IPS-18c (cell line): Measurements from ENCODE around the gene SNRPA.

Experiments used
- H3K4me3 ChIP-seq: 2 replicates; pipeline ENCODE4 v1.7.0; 2013; ENCODE audit warnings: low read depth, mild to moderate bottlenecking, low read length, moderate library complexity; ENCODE audit not compliant: insufficient read depth
- H3K9me3 ChIP-seq: one replicate; pipeline ENCODE4 v1.6.1; 2013; ENCODE audit warnings: mild to moderate bottlenecking, low read length, moderate library complexity; ENCODE audit not compliant: control insufficient read depth, insufficient read depth

Gene SNRPA

DNA sequence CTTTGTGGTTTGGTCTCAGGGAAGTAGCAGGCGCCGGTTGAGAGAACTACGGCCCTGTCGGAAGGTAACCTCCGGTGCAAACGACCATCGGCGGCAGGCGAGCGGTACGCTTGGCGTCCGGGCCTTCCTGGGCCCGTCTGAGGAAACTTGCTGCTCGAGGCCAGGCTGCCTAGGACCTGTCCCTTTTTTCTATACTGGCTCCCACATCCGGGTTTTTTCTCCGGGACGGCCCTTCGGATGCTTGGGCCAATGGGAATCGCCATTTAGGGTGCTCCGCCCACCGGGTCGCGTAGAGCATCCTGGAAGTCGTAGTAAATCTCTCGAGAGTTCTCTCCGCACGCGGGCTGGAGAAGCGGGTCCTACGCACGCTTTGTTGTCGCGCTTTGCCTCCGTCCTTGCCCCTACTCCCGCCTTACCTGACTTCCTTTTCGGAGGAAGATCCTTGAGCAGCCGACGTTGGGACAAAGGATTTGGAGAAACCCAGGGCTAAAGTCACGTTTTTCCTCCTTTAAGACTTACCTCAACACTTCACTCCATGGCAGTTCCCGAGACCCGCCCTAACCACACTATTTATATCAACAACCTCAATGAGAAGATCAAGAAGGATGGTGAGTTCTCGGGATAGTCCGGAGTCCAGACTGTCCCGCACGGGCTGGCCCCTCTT, at the start of gene SNRPA:
TSS of gene SNRPA (plus strand) at position 330 of the 664 bp plus-strand sequence. CDS start at position 536, 206 bp downstream.
- no peaks in the 10 kb centered on the region for H3K9me3 ChIP-seq
- H3K4me3 ChIP-seq = peak within 1 kb of the TSS; percentile 87

DNA sequence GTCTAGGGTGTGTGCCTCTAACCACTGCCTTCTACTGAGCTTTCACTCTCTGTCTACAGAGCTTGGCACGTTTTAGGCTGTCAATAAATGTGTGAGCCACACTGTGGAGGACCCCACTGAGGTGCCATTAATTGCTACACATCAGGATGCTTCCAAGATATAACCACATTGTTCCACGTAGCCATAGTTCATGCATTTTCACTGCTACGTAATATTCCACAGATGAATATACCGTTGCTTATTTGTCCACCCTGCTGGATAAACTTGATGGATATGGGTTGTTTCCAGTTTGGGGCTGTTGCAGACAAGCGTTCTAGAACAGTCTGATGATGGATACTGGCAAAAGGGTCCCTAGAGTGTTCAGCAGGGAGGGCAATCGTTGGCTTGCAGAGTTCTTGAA, 49.2 kb upstream of the SNRPA start:
- H3K4me3 ChIP-seq = no peak overlapping the region
- no peaks in the 10 kb centered on the region for H3K9me3 ChIP-seq

- H3K9me3 ChIP-seq = no peaks in the 10 kb centered on the region
These were observed 48.5 kb upstream of the SNRPA start for GRCh38 chr19:40702337-40703012.

GRCh38 chr19:40703029-40703755, 47.8 kb upstream of the SNRPA start:
- Histone ChIP-seq H3K9me3 (no peaks in the 10 kb centered on the region), H3K4me3 (no peak overlapping the region)

More at GRCh38 chr19:40702337-40703012, 48.5 kb upstream of the SNRPA start:
- H3K4me3 ChIP-seq = no peak overlapping the region

DNA sequence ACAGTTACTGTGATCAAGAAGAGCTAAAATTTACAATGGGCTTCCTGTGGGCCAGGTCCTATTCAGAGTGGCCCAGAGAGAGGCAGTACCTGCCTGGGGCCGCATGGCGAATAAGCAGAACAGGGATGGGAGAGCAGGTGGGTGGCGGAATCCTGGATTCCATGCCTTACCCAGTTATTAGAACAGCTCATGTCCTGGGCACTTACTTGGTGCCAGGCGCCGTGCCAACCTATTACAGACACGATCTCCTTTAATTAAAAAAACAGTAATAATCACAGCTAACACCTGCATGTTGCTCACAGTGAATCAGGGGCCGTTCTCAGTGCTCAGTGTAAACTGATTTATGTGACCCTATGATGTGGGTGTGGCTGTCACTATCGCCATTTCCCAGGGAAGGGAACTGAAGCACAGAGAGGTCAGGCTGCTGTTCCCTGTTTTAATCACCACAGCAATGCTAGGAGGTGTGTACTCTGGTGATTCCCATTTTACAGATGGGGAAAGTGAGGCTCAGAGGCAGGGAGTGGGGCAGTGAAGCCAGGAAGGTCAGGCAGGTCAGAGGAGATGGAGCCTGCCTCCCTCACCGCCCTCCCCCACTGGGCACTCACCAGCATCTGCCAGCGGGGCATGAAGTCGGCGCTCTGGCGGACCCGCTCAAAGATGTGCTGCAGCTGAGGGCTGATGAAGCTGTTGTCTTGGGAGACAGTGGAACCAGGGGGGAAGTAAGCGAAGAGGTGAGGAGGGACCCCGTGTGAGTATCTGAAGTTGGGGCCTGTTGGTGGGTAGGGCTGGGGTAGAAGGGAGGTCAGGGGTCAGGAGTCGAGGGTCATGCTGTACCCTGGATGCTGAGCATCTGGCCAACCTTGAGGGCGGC, 46.3 kb upstream of the SNRPA start:
- no peak overlapping the region for H3K4me3 ChIP-seq
- H3K9me3 ChIP-seq = no peaks in the 10 kb centered on the region

DNA sequence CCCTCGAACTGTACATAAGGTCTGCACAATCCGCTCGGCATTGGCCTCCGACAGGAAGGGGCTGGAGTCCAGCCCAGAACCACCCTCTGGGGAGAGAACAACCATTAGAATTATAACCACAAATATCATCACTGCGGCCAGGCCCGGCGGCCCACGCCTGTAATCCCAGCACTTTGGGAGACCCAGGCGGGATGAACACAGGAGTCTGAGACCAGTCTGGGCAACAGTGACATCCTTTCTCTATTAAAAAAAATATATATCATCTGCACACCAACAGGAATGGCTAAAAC, 45.7 kb upstream of the SNRPA start:
- no peaks in the 10 kb centered on the region for H3K9me3 ChIP-seq
- H3K4me3 ChIP-seq = no peak overlapping the region

GRCh38 chr19:40705950-40706619, 44.9 kb upstream of the SNRPA start:
- H3K9me3 ChIP-seq = no peaks in the 10 kb centered on the region
- no peak overlapping the region for H3K4me3 ChIP-seq

- H3K9me3 ChIP-seq = no peaks in the 10 kb centered on the region
- no peak overlapping the region for H3K4me3 ChIP-seq
These were observed 43.4 kb upstream of the SNRPA start for GRCh38 chr19:40707615-40708014.

- no peaks in the 10 kb centered on the region for H3K9me3 ChIP-seq
- no peak overlapping the region for H3K4me3 ChIP-seq
These were observed 41.2 kb upstream of the SNRPA start for GRCh38 chr19:40709817-40710216.

GRCh38 chr19:40713939-40714338, 37.1 kb upstream of the SNRPA start:
- H3K9me3 ChIP-seq = no peaks in the 10 kb centered on the region
- no peak overlapping the region for H3K4me3 ChIP-seq

DNA sequence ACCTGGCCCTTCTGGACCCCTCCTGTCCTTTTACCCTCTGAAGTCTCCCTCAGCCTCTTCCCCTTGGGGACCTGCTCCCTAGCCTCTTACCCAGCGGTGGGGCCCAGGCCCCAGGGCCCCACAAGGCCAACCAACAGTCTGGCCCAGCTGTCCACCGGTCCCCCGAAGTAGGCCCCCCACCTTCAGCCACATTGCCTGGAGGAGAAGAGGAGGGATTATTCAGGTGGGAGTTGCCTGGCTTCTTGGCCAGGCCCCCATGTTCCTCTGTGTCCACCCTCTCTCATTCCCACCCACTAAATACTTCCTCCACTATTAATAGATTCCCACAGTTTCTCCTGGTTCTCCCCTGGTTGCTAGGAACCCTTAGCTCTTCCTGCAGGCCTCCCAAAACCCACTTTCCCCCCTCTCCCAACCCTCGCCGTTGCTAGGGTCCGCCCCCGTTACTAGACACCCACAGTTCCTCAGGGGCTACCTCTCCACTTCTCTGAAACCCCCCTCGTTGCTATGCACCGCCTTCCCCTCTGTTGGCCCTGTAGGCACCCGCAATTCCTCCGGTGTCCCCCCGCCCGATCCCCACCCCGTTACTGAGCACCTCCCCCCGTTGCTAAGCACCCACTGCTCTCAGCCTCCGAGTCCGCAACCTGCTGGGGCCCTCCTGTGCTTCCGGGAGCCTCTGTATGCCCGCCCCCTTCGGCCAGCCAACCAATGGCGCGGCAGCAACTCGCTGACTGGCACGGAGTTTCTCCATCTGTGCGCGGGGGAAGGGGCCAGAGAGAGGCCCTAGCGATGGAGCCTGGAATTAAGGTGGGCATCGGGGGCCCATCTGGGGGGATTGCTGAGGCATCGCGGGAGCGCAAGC, 36.3 kb upstream of the SNRPA start:
- Histone ChIP-seq H3K9me3 (no peaks in the 10 kb centered on the region), H3K4me3 (peak overlapping the region; percentile 72)

- H3K9me3 ChIP-seq = no peaks in the 10 kb centered on the region
These were observed 34.9 kb upstream of the SNRPA start for GRCh38 chr19:40716031-40716481.

GRCh38 chr19:40716482-40717324, 34.3 kb upstream of the SNRPA start, which contains the start of the genes COQ8B and ITPKC:
TSS of gene COQ8B (minus strand) at chr19:40716886. CDS start at chr19:40714632, 2,254 bp downstream.
TSS of gene ITPKC (plus strand) at chr19:40717112. CDS start at chr19:40717136, 24 bp downstream.
- peak within 1 kb of the TSS; percentile 72 for H3K4me3 ChIP-seq
- no peaks in the 10 kb centered on the region for H3K9me3 ChIP-seq

More at GRCh38 chr19:40716031-40716481, 34.9 kb upstream of the SNRPA start:
- peak overlapping the region; percentile 72 for H3K4me3 ChIP-seq

DNA sequence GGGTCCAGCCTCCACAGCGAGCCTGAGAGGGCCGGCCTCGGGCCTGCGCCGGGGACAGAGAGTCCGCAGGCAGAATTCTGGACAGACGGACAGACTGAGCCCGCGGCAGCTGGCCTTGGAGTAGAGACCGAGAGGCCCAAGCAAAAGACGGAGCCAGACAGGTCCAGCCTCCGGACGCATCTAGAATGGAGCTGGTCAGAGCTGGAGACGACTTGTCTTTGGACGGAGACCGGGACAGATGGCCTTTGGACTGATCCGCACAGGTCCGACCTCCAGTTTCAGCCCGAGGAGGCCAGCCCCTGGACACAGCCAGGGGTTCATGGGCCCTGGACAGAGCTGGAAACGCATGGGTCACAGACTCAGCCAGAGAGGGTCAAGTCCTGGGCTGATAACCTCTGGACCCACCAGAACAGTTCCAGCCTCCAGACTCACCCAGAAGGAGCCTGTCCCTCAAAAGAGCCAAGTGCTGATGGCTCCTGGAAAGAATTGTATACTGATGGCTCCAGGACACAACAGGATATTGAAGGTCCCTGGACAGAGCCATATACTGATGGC, 33.6 kb upstream of the SNRPA start:
- Histone ChIP-seq H3K9me3 (peaks cover 2% of the 10 kb centered on the region), H3K4me3 (peak overlapping the region; percentile 72)
